Measurements from ENCODE around the gene AP1B1.
"Not testable (repeated sequence)": the region's sequence is repeated elsewhere in the genome, so short reads cannot be mapped to it uniquely, and the experiment has no call there.

The AP1B1 gene

DNA sequence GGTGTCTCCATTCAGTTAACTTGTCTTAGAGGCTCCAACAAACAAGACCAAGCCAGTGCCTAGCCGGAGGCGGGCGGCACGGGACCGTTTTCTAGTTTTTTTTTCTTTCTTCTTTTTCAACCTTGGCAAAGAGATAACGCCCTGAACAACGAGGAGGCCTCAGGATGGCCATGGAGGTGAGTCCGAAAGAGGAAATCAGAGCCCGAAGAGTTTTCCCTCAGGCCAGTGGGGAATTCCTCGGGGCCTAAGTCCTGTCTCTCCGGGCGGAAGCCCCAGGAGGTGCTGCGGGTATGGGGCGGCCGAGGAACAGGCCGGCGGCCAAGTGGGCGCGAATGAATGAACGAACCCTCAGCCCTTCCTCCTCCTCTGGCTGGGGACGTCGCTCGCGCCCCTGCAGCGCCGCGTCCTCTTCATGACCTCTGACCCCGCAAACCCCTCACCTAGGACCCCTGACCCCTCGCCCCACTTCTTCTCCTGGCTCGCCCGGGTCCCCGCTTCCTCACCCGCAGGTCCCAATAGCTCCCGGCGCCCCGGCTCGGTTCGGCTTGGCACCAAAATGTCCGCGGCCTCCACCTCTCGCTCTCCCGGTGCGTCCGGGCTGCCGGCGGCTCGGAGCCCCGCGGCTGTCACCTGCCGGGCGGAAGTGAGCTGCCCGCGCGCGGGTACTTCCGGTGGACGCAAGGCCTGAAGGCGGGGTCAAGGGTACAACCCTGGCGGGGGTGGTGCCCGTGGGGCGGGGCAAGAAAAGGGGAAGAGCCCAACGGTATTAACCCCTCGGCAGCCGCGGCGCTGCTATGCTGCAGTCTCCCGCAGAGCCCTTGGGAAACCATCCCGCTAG is at the start of gene AP1B1:
TSS of gene AP1B1 (minus strand) at position 650 of the 838 bp plus-strand sequence. CDS start 21,327 bp downstream, outside the sequence.
- peak; percentile 23 to 95 (median 84) for DNase-seq

DNA sequence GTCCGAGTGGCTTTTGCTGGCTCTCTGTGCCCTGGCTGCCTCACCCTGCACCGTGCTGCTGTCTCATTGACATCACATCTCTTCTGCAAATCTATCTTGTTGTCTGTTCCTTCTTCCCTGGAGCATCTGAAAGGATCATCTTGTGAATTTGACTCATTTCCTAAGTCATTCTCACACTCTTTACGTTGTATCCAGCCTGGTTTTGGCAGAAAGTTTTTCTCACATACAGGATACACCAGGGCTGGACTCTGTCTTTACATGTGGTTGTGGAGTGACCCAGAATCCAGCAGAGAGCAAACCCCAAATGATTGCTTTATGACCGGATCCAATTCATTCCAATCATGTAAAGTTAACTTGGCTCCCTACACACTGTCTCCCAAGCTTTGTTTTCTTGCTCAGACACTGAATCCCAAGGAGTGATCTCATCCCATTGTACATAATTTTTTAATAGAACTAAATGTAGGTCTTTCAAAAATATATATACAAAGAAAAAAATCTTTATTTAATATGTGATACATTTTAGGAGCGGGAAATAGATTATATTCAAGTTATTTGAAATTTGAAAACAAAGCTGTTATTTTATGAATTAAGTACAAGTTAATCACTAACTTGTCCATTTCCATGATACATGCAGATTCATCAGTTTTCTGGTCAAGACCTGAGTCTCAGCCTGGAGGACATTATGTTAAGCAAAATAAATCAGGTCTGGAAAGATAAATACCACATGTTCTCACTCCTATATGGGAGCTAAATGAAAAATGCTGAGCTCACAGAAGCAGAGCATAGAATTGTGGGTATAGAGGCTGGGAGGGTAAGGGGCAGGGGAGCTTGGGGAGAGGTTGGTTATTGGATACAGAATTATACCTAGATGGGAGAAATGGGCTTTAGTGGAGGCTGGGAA is 47.1 kb upstream of the AP1B1 start:
- no peak for DNase-seq

DNA sequence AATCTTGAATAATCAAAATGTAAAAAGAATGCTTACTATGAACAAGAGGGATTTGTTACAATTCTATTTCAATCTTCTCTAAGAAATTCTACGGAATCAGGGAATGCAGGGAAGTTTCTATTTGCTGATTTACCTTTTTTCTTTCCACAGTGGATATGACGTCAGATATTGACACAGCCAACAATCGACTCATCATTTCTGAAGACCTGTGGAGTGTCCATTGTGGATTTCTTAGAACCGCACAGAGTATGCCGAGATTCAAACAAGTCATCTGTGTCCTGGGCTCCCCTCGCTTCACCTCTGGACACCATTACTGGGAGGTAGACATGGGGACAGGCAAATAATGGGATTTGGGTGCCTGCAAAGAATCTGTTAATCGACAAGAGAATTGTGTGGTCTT is 45.9 kb upstream of the AP1B1 start:
- DNase-seq: no peak

DNA sequence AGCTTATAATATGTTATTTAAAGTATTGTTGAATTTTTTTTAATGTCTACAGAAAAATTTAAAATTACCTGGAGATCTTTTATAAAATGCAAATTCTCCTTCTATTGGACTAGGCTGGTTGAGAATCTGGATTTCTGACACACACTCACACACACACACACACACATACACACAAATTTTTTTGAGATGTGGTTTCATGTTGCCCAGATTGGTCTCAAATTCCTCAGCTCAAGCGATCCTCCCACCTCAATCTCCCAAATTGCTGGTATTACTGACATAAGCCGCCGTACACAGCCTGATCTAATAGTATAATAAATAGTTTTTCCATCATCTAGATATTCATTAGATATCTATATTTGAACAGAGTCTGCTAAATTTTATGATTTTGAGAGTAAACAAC is 45.5 kb upstream of the AP1B1 start:
- DNase-seq: no peak

DNA sequence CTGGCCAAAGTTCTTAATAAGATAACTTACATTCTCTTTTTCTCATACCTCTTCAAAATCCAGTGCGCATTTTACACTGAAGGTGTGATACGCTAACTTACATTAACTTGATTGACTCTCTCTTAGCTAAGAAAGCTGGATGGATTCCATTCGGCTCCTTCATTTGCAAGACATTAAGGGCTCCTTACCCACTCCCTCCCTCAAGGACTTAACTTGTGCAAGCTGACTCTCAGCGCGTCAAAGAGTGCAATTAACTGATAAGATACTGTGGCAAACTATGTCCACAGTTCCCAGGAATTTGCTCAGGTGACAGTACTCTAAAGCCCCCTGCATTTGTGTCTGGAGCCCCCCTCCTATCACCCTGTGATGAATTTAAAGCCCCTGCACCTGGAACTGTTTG is 43.6 kb upstream of the AP1B1 start:
- DNase-seq: no peak

DNA sequence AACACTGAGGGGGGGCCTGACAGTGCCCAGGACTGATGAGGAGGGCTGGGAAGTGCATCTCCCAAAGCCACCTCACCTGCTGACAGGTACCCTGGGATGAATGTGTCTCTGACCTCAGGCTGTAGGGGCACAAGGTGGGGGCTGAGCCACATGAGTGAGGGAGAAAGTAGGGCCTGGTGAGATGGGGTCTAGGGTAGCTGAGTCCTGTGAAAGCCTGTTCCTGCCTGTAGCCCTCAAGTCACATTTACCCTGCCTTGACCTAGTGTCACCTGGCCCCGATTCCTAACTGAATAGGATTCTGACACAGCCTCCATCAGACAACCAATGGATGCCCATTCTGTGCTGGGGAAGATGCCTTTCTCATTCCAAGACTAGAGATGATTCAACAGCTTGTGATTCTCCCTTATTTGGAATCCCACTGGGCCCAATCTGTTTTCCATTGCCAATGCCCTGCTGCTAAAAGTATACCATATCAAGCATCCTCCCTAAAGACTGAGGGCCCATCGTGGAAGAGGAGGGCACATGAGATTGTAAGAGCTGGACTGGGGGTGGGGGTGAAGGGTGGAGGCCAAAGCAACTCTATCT is 38.9 kb upstream of the AP1B1 start:
- DNase-seq: no peak

DNA sequence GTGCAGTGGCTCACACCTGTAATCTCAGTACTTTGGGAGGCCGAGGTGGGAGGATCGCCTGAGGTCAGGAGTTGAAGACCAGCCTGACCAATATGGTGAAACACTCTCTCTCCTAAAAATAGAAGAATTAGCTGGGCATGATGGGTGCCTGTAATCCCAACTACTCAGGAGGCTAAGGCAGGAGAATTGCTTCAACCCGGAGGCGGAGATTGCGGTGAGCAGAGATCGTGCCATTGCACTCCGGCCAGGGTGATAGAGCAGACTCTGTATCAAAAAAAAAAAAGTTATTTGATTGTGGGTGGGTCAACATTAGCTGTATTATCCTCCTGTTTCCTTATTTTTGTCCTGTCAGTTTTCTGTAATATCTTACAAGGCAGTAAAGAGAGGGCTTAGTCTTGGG is 38.1 kb upstream of the AP1B1 start:
- no peak for DNase-seq

DNA sequence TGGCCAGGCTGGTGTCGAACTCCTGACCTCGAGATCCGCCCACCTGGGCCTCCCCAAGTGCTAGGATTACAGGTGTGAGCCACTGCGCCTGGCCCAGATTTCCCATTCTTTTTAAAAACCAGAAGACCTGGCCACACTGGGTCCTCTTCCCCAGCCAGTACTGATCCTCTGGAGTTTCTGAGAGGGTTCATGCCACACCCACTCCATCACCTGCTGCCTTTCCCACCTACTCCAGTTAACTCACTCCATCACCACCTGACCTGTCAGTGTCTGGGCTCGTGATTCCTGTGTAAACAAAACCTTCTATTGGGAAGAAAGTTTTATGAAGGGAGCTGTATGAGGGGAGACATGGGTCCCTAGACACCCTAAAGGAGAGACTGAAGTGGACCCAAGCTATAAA is 30.3 kb upstream of the AP1B1 start:
- not testable (repeated sequence) for DNase-seq

DNA sequence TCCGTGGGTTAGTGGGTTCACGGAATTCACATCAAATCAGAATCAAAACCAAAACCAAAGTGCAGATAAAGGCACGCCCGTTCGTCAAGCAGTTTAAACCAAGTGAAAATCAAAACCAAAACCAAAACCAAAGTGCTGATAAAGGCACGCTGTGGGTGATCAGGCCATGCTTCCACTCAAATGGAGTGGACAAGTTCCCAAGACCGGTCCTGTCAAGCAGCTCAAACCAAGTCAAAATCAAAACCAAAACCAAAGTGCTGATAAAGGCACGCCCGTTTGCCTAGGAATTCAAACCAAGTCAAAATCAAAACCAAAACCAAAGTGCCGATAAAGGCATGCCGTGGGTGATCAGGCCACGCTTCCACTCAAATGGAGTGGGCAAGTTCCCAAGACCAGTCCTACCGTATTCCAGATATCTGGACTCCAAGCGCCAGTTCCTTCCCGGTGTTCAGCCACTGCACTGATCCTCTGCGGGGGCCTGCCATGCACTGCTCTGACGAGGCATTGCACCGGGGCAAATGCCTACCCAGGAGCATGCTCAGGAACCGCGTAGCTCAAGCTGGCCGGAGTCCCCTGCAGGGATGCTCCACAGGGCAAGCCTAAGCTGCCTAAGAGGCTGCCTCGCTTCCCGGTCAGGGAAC is 26.7 kb upstream of the AP1B1 start:
- peak in 1 of 58 donors; percentile 36 for DNase-seq

DNA sequence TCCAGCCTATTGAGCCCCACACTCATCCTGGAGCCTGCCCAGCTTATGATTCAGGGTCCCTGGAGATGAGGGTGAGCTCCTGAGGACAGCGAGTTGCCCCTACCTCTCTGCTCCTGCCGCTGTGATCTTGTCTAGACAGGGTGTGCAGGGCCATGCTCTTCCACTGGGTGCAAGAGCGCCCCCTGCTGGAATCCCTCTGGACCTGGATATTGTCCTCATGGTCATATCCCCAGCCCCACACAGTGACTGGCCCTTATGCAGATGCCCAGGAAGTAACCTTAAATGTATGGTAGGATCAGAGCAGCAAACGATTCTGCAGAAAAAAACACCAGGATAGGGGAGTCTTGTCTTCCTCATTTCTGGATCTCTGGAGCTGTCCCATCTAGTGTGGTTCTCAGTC is 24.4 kb upstream of the AP1B1 start:
- DNase-seq: not testable (repeated sequence)

DNA sequence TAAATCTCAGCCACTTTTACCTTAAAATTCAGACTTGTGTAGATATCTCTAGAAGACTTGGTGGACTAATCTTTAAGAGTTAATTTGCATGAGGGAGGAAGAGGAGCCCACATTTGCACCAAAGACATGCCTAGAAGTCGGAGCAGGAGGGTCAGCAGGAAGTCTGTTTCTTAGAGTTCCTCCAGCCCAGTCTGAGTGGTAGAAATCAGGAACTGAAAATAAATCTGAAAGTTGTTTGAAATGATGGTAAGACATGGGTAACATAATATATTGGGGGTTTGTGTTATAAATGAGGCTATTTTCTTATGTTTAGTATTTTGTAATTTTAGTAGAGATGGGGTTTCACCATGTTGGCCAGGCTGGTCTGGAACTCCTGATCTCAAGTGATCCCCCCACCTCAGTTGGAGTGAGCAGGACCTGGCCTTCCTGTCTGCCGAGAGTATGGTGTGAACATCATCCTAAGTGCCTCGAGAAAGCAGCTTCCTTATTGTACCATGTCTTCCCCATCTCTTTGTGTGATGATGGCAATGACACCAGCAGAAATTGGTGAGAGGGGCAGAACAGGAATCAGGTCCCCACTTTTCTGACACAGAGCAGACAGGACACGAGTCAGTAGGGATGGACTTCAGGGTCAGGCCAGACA is 23.3 kb upstream of the AP1B1 start:
- not testable (repeated sequence) for DNase-seq

DNA sequence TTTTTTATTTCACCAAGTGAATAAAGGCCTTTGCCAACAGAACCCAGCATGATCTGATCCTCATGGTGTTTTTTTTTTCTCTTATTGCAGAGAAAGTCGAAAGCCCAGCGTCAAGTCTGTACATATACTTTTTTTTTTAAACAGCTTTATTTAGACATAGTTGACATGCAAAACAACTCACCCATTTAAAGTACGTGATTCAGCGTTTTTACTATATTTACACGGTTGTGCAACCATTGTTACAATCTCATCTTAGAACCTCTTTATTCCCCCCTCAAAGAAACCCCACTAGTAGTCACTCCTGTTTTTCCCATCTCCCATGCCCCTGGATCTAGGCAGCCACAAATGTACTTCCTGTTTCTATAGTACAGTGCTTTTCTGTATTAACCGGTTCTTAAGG is 20.6 kb upstream of the AP1B1 start:
- no peak for DNase-seq

DNA sequence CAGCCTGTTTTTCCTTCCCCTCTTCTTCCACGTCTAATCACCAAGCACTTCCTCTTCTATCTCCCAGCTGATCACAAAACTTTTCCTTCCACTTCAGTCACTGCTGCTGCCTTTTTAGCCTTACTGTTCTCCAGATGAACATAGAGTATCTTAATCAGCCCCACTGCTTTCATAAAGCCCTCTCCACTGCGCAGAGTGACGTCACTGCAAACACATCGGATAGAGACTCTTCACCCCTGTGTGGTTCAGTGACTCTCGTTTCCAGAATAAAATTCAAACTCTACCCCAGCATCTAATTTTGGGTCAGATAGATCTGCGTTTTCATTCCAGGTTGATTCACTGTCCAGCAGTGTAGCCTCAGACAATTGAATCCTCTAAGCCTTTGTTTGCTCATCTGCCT is 13.2 kb upstream of the AP1B1 start:
- not testable (repeated sequence) for DNase-seq

DNA sequence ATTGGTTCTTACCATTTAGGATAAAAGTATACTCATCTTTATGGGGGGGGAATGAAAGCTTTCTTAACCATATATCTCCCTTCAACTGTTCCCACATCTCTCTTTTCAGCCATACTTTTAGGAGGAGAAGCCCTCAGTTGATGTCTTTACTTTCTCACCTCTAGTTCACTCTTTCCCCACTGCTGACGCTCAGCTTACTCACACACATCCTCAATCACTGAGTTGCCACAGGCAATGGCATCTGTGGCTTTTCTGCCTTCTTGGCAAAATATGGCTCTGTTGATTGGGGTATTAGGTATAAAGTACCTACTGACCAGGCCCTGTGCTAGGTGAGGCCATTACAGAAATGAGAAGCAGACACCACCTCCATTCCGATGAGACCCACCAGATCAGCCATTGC is 12.2 kb upstream of the AP1B1 start:
- DNase-seq: no peak

DNA sequence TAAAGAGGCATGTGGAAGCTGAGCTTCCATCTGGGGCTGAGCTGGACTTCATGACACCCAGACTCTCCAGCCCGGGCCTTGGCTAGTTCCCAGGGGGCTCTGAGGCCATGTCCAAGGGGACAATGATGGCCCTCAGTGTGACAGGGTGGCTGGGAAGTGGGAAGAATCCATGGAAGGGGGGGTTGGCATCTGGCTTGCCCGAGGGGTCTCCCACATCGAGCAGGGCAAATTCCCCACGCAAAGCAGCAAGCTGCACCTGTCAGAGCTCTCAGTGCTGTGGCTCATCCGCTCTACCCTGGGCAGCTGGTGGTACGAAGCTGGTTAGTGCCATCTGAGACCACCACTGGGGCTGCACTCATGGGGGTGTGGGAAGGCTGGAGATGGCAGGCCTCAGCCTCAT is 9.4 kb upstream of the AP1B1 start:
- DNase-seq: no peak

DNA sequence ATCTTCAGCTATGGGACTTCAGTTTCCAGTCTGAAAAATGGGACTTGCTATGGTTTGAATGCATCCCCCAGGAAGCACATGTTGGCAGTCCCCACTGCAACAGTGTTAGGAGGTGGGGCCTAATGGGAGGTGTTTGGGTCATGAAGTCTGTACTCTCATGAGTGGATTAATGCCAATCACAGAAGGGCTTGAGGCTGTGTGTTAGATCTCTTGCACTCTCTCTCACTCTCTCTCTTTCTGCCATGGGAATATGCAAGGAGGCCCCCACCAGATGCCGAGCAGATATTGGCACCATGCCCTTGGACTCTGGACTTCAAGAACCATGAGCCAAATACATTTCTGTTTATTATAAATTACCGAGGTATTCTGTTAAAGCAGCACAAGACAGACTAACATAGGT is 7.8 kb upstream of the AP1B1 start:
- no peak for DNase-seq

DNA sequence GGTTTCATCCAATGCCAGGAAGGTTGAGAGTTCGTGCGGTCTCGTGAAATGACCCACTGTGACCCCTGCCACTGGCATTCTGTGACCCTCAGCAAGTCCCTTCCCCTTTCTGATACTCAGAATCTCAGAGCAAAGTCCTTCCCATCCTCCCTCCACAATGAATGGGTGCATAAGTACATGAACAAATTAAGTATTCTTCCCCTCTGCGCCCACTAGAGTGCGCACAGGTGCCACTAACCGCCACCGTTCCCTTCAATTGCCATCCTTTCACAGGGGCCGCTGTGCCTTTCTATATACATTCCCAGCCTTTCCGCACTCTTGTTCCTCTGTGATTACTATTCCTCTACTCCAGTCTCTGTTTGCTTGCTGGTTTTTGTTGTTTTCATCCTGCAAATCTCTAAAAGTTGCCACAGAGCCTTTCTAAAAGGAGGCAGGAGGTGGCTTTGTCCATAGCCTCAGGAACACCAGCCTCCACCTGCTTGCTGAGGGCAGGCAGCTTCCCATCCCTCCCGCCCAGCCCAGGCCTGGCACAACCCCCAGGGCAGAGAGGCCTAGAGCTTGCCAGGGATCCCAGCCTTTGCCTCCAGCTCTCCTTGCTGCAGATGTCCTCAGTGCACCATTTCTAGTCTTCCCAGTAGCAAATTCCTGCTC is 6.7 kb upstream of the AP1B1 start:
- DNase-seq: peak in 49 of 58 donors; percentile 14 to 78 (median 46)

DNA sequence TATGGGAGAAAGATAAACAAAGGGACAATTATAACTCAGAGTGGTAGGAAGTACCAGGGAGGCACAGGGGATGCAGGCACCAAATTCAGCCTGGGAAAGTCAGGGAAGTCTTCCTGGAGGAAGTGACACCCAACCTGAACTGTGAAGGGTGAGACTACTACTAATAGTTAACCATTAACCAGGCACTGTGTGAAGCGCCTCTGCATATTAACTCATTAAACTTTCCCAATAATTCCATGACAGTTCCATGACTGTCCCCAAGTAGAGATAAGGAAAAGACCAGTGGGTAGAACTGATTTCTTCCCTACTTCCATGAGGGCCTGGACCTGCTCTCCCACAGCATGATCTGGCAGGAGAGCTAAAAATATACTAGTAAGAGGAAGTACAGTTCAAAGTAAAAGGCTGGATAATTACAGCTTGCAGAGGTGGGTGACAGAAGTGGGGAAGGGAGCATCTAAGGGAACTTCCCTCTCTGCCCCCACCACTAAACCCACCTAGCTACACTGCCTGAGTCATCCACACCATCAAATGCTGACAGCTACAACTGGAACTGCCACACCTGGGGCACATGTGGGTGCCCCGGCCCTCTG is 4.7 kb upstream of the AP1B1 start:
- no peak for DNase-seq

DNA sequence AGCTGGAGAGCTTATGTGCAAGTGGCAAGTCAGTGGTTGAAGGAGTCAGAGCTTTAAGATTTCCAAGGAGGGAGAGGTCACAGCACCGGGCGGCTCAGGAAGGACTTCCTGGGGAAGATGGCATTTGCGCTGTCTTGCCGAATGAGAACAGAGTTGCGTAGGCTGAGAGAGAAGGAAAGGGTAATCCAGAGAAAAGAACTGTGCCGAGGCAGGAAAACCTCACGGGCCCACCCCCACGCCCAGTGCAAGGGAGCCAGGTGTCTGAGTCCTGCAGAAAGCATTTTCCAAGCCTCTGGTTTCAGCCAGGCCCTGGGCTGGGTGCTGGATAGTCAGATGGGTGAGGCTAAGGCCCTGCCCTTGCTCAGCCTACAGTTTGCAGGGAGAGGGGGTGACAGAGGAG is 3.2 kb upstream of the AP1B1 start:
- no peak for DNase-seq

DNA sequence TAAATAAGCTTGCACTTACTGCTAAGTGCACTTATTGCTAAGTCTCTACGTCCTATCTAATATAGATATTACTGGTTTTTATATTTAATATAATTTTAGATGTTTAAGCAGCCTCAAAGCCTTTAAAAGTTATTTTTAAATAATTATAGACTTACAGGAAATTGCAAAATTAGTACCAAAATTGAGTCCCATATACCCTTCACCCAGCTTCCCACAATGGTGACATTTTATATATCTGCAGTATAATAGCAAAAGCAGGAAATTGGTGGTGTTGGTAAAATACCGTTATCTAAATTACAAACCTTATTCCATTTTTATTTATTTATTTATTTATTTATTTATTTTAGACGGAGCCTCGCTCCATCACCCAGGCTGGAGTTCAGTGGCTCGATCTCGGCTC is 1.9 kb upstream of the AP1B1 start:
- no peak for DNase-seq

All from anterior cingulate cortex (tissue), 58 donors.